Mesenteric fat pad (tissue), 1 donor: ENCODE data around the gene SSTR3. TPM values are rescaled to one million over a fixed set of nuclear protein-coding genes. Genes with fewer than 3 reads are reported as not detected.
A peak's percentile ranks its signal among the peaks of the same experiment; 100 is the strongest.
"Not testable (repeated sequence)": the region's sequence is repeated elsewhere in the genome, so short reads cannot be mapped to it uniquely, and the experiment has no call there.

Experiments used
- DNase-seq: peaks from one replicate; pipeline ENCODE4 v3.0.0-alpha.2; 2020; ENCODE audit warnings: low spot score
- total RNA-seq: library from RNA; stranded (reverse); fragmentation: NEBNext Ultra II Directional; extraction: Animal tissue kit (Norgen Biotek cat#: 25700); gene quantifications from one replicate; pipeline ENCODE4 v1.2.1, GENCODE V29; 2021
- donor health status: DM: yes; HTN: yes; CAD: no.

The SSTR3 gene
- total RNA-seq, 1 donor from 2014 or later, result not detected

DNA sequence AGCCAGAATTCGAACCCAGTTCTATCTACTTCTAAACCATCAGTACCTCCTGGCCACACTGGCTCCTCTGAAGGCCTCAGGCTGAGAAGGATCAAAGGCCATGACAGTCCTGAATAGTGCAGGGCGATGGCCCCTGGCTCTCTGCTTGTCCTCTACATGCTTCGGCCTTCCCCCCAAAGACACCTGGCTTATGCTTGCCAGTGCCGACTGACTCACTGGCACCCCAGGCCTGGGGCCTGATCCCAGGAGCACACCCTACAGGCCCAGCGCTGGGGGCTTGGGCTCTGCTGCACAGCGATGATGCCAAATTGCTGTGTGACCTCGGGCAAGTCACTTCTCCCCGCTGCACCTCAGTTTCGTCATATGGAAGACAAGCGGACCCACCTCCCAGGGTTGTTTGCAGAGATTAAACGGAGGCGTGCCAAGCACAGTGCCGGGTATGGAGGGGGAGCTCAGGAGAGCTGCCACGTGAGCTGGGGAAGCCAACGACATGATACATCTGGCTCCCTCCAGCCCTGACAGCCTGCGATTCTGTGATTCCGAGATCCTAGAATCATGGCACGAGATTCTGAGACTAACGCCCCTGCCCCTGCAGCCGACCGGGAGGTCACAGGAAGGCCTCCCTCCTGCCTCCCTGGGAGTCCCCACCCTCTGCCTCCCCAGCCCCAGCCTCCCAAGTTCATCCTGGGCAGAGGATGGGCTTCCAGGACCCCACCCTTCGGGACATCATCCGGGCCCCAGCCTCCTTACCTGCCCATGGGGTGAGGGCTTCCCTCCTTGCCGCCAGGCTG, 1.0 kb downstream of the SSTR3 start:
- peak; percentile 49 for DNase-seq

DNA sequence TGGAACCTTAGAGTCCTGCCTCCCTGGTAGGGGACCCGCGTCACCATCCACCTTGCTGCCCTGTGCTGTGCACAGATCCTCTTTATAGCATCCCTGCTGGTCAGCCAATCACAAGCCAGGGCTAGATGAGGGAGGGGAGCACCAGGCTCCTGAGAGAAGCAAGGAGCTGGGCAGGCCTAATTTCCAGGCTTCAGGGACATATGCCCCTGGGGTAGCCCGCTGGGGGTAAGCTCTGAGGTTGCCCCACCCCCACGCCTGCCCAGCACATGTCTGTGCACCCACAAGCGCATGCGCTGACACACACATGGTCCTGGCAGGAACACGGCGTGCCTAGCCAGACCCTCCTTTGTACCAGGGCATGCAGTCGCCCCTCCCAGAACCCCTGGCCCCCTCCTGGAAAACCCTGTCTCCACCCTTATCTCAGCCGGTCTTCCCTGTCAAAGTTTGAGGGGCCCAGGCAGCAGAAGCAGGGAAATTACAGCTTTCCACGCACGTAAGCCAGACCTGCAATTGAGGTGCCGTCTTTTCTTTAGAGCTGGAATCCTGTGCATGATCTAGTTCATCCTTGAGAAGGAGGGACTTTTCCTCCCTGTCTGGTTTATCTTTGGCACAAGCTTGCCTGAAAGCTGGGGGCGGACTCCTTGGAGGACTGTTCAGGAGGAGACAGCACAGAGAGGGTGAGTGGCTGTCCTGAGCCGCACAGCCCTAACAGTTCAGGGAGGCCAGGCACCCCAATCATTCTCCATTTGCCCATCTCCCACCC, 2.1 kb downstream of the SSTR3 start:
- DNase-seq, result peak; percentile 62

- peak; percentile 74 for DNase-seq
Measured at GRCh38 chr22:37209140-37209845, 3.0 kb downstream of the SSTR3 start.

DNA sequence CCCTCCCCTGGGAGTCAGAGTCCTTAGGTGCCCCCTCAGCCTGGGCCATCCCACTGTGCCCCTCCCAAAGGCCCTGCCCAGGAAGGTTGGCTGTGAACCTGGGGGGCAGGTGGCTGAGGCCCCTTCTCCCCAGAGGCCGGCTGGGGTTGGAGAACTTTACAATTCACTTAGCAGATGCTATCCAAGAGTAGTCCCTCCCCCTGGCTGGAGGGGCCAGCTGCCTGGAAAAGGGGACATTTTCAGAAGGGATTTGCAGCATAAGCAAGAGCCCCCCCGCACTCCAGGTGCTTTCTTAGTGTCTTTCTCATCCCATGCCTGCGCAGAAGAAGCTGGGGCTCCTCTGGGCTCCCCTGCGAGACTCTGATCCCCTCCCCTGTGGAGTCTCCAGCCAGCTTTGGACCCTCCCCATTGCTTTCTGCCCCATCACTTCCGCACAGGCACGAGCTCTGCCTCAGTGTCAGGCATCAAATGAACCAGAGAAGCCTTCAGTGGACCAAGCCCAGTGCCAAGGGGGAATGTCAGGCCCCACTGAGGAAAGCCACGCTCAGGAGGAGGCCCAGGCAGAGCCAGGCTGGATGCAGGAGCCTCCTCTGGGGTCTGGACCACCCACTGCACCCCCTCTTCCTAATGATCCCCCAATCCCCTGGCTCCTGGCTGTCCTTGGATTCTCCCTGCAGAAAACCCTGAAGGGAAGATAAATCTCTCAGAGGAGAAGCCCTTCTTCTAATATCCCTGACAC, 3.7 kb downstream of the SSTR3 start:
- DNase-seq, result peak; percentile 75

GRCh38 chr22:37207981-37208380, 4.3 kb downstream of the SSTR3 start:
- peak; percentile 41 for DNase-seq

GRCh38 chr22:37206841-37207821, 5.1 kb downstream of the SSTR3 start:
- DNase-seq, result peak; percentile 88

GRCh38 chr22:37206118-37206840, 6.0 kb downstream of the SSTR3 start:
- DNase-seq, result peak; percentile 62

GRCh38 chr22:37205046-37205445, 7.2 kb downstream of the SSTR3 start:
- peak; percentile 60 for DNase-seq

- DNase-seq, result peak; percentile 37
Measured at GRCh38 chr22:37204045-37204655, 8.1 kb downstream of the SSTR3 start.

GRCh38 chr22:37203354-37204044, 8.8 kb downstream of the SSTR3 start:
- peak; percentile 77 for DNase-seq

DNA sequence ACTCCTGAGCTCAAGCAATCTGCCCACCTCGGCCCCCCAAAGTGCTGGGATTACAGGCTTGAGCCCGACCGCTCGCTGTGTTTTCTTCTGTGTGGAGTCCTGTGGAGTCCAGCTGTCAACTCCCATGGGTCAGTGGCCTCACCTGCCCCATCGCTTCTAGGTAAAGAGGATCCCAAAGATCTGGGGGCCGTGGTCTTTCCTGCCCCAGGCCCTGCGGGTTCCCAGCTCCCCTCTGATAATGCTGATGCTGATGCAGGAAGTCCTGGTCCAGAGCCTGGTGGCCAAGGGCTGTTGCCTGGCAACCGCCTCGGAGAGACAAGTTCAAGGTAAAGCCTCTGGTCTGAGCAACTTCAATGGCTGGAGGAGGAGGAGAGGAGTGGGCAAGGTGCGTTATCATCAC, 9.6 kb downstream of the SSTR3 start:
- DNase-seq, result peak; percentile 55

DNA sequence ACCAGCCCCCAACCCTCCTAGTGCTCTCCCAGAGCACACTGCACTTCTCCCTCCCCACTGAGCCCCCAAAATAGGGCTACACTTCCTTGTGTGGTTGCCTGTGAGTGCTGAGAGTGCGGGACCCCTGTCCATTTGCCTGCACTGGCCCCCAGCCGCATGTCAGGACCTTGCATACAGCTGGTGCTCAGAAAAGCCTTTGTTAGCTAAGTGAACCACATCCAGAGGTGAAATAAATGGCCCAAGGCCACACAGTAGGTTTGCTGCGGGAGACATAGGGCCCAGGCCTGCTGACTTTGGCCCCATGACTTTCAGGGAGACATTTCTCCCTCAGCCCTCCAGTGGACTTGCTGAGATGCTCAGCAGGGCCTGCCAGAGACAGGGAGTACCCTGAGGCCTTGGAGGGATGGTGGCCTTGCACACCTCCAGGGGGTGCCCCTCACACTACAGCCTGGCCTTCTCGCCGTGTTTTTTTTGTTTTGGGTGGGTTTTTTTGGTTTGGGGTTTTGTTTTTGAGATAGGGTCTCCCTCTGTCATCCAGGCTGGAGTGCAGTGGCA, 10.2 kb downstream of the SSTR3 start:
- peak; percentile 12 for DNase-seq

DNA sequence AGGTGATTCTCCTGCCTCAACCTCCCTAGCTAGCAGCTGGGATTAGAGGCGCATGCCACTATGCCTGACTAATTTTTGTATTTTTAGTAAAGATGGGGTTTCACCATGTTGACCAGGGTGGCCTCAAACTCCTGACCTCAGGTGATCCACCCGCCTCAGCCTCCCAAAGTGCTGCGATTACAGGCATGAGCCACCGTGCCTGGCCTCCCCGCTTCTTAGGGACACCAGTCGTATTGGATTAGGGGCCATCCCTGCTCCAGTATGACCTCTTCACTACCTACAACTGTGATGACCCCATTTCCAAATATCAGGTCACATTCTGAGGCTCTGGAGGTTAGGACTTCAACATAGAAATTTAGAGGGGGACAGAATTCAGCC, 10.8 kb downstream of the SSTR3 start:
- DNase-seq, result not testable (repeated sequence)

- DNase-seq, result no peak
Measured at GRCh38 chr22:37199760-37200108, 12.5 kb downstream of the SSTR3 start.

GRCh38 chr22:37199103-37199759, 13.0 kb downstream of the SSTR3 start:
- DNase-seq, result peak; percentile 100

GRCh38 chr22:37198258-37199102, 13.8 kb downstream of the SSTR3 start:
- DNase-seq, result peak; percentile 95
